ENCODE results near the gene IFI30. TPM values are rescaled to one million over a fixed set of nuclear protein-coding genes. Genes with fewer than 3 reads are reported as not detected.

Gene IFI30
- total RNA-seq, 1 experiment from 2014 or later = 22.4 TPM

- intact Hi-C loops (cut with micrococcal nuclease; ENCODE audit: unreplicated experiment) = no loop called here
- Mint-ChIP-seq H3K27ac (ENCODE audit: unreplicated experiment) (peak overlapping the region; percentile 33), H3K27me3 (ENCODE audit: unreplicated experiment) (peaks cover 26% of the 10 kb centered on the region), H3K36me3 (ENCODE audit: insufficient read depth, unreplicated experiment) (no peaks in the 10 kb centered on the region), H3K4me3 (ENCODE audit: low read depth, unreplicated experiment) (no peak overlapping the region), H3K9me3 (ENCODE audit: low read depth, unreplicated experiment) (no peaks in the 10 kb centered on the region), H3K4me1 (ENCODE audit: low read depth, unreplicated experiment) (no peaks in the 10 kb centered on the region)
- DNase-seq = no peak
- CTCF ChIA-PET = no interaction called here
- no peak for TF ChIP-seq CTCF (IDR thresholded peaks at IDR 0.05; ENCODE audit: unreplicated experiment)
- BruUV-seq (replicated peaks) = no TSS peak
Measured at GRCh38 chr19:18211683-18212082, 38.1 kb downstream of the IFI30 start.

GRCh38 chr19:18214779-18215433 is 41.3 kb downstream of the IFI30 start:
- Mint-ChIP-seq H3K27me3 (ENCODE audit: unreplicated experiment) (peaks cover 32% of the 10 kb centered on the region), H3K27ac (ENCODE audit: unreplicated experiment) (no peak overlapping the region), H3K9me3 (ENCODE audit: low read depth, unreplicated experiment) (no peaks in the 10 kb centered on the region), H3K4me3 (ENCODE audit: low read depth, unreplicated experiment) (no peak overlapping the region), H3K36me3 (ENCODE audit: insufficient read depth, unreplicated experiment) (no peaks in the 10 kb centered on the region), H3K4me1 (ENCODE audit: low read depth, unreplicated experiment) (no peaks in the 10 kb centered on the region)
- BruUV-seq (replicated peaks) = no TSS peak
- intact Hi-C loops (cut with micrococcal nuclease; ENCODE audit: unreplicated experiment) = no loop called here
- TF ChIP-seq CTCF (IDR thresholded peaks at IDR 0.05; ENCODE audit: unreplicated experiment) = no peak
- no peak for DNase-seq
- CTCF ChIA-PET = interaction anchor here (0.7 kb wide), 1 partner anchor 10 kb away, joined by 3 read pairs; no protein-coding TSS in a partner anchor

GRCh38 chr19:18216789-18217188 is 43.2 kb downstream of the IFI30 start:
- H3K36me3 Mint-ChIP-seq (ENCODE audit: insufficient read depth, unreplicated experiment) = no peaks in the 10 kb centered on the region
- intact Hi-C loops (cut with micrococcal nuclease; ENCODE audit: unreplicated experiment) = no loop called here
- no peak for TF ChIP-seq CTCF (IDR thresholded peaks at IDR 0.05; ENCODE audit: unreplicated experiment)

GRCh38 chr19:18218159-18218558 is 44.5 kb downstream of the IFI30 start:
- no peak for TF ChIP-seq CTCF (IDR thresholded peaks at IDR 0.05; ENCODE audit: unreplicated experiment)
- CTCF ChIA-PET = no interaction called here

More at GRCh38 chr19:18216789-18217188, 43.2 kb downstream of the IFI30 start:
- no peak overlapping the region for H3K4me3 Mint-ChIP-seq (ENCODE audit: low read depth, unreplicated experiment)
- H3K4me1 Mint-ChIP-seq (ENCODE audit: low read depth, unreplicated experiment) = no peaks in the 10 kb centered on the region
- CTCF ChIA-PET = no interaction called here
- H3K27me3 Mint-ChIP-seq (ENCODE audit: unreplicated experiment) = peaks cover 26% of the 10 kb centered on the region
- no peak for DNase-seq
- no TSS peak for BruUV-seq (replicated peaks)
- no peak overlapping the region for H3K27ac Mint-ChIP-seq (ENCODE audit: unreplicated experiment)
- H3K9me3 Mint-ChIP-seq (ENCODE audit: low read depth, unreplicated experiment) = no peaks in the 10 kb centered on the region

More at GRCh38 chr19:18218159-18218558, 44.5 kb downstream of the IFI30 start:
- intact Hi-C loops (cut with micrococcal nuclease; ENCODE audit: unreplicated experiment) = no loop called here
- Mint-ChIP-seq H3K27ac (ENCODE audit: unreplicated experiment) (no peak overlapping the region), H3K4me3 (ENCODE audit: low read depth, unreplicated experiment) (no peak overlapping the region), H3K4me1 (ENCODE audit: low read depth, unreplicated experiment) (no peaks in the 10 kb centered on the region), H3K36me3 (ENCODE audit: insufficient read depth, unreplicated experiment) (no peaks in the 10 kb centered on the region), H3K9me3 (ENCODE audit: low read depth, unreplicated experiment) (no peaks in the 10 kb centered on the region), H3K27me3 (ENCODE audit: unreplicated experiment) (peaks cover 24% of the 10 kb centered on the region)
- BruUV-seq (replicated peaks) = no TSS peak
- no peak for DNase-seq

Data from Calu3 (cell line).